Esophagus muscularis mucosa (tissue), 4 donors: ENCODE measurements around the gene CD2AP. TPM values are rescaled to one million over a fixed set of nuclear protein-coding genes. Genes with fewer than 3 reads are reported as not detected.

Experiments used
- DNase-seq: peaks from one replicate; pipeline ENCODE4 v3.0.0-alpha.2; 2017; ENCODE audit errors: extremely low spot score
- H3K27ac ChIP-seq, 4 donors: fragments of 200-600 bp; sonication (generic); replicated peaks in 1 of 4; 1 replicate in 3 of 4; 2 replicates in 1 of 4; pipeline ENCODE4 v1.5.1; 2016 to 2019; ENCODE audit warnings: mild to moderate bottlenecking in 1 of 4
- H3K27me3 ChIP-seq, 4 donors: fragments of 200-600 bp; sonication (generic); one replicate each; pipeline versions ENCODE4 v1.5.1 to v1.6.0; 2016 to 2019
- H3K36me3 ChIP-seq, 4 donors: fragments of 200-600 bp; sonication (generic); one replicate each; pipeline ENCODE4 v1.5.1; 2016 to 2019
- H3K4me1 ChIP-seq, 4 donors: fragments of 200-600 bp; sonication (generic); one replicate each; pipeline ENCODE4 v1.5.1; 2016 to 2019
- H3K4me3 ChIP-seq, 4 donors: fragments of 200-600 bp; sonication (generic); 1 replicate in 2 of 4; 2 replicates in 2 of 4; pipeline ENCODE4 v1.5.1; 2016 to 2019; ENCODE audit warnings: mild to moderate bottlenecking in 4 of 4, moderate library complexity in 1 of 4
- H3K9me3 ChIP-seq, 4 donors: fragments of 200-600 bp; sonication (generic); 1 replicate in 3 of 4; 2 replicates in 1 of 4; pipeline ENCODE4 v1.5.1; 2016 to 2019
- EP300 ChIP-seq: sonication (generic); formaldehyde crosslinking; IDR thresholded peaks from one replicate; pipeline ENCODE4 v1.6.1; 2017; ENCODE audit warnings: antibody characterized with exemption
- POLR2A ChIP-seq: fragments of 450-650 bp; IDR thresholded peaks from one replicate; pipeline ENCODE4 v1.6.1; 2017; ENCODE audit warnings: antibody characterized with exemption, moderate library complexity, mild to moderate bottlenecking, low read depth
- POLR2AphosphoS5 ChIP-seq, 2 donors: sonication (generic); formaldehyde crosslinking; IDR thresholded peaks; one replicate each; pipeline ENCODE4 v1.6.1; 2017; ENCODE audit warnings: antibody characterized with exemption in 2 of 2
- WGBS: methylation state at CpG from one replicate; pipeline ENCODE4 v1.1.5; 2018; 5-methylcytosine and 5-hydroxymethylcytosine counted together
- intact Hi-C: fragments of 100-400 bp; cut with DNase I; formaldehyde crosslinking; loops from one replicate; pipeline ENCODE4 v1.15.1; 2023
- total RNA-seq, 4 donors: library from RNA; depleted of rRNA; stranded (reverse); fragments of >200 nt; gene quantifications; one replicate each; pipeline versions ENCODE4 v1.1.0 to v1.2.1, GENCODE V29; 2016
- TF ChIP-seq, protein P1 (sequence below), 3 experiments: fragments of 200-600 bp in 2 of 3; fragments of 450-650 bp in 1 of 3; sonication (generic) in 2 of 3; IDR thresholded peaks; one replicate each; pipeline ENCODE4 v1.5.1; 2017 to 2019; ENCODE audit warnings: antibody characterized with exemption in 3 of 3, mild to moderate bottlenecking in 2 of 3, moderate library complexity in 1 of 3

Gene CD2AP
- total RNA-seq, 4 donors from 2014 or later, result 17.2 to 20.7 (median 20.0) TPM

DNA sequence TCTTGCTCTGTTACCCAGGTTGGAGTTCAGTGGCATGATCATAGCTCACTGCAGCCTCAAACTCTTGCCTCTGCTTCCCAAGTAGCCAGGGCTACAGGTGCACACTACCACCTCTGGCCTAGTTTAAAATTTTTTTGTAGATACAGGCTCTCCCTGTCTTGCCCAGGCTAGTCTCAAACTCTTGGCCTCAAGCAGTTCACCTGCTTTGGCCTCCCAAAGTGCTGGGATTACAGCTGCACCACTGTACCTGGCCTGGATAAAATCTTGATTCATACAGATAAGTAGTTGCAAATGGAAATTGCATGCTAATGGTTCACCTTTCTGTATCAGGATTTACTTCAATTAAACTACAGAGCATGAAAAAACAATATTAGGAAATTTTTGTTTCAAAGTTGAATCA, 4.2 kb downstream of the CD2AP start:
- H3K9me3 ChIP-seq, result no peaks in the 10 kb centered on the region
- no peak for DNase-seq
- no peaks in the 10 kb centered on the region for H3K27me3 ChIP-seq
- peaks cover 13 to 59% (median 47%) of the 10 kb centered on the region in 4 donors for H3K4me1 ChIP-seq
- TF ChIP-seq POLR2A, result no peak
- no peak for TF ChIP-seq POLR2AphosphoS5 (IDR thresholded peaks at IDR 0.05)
- TF ChIP-seq, protein P1, sequence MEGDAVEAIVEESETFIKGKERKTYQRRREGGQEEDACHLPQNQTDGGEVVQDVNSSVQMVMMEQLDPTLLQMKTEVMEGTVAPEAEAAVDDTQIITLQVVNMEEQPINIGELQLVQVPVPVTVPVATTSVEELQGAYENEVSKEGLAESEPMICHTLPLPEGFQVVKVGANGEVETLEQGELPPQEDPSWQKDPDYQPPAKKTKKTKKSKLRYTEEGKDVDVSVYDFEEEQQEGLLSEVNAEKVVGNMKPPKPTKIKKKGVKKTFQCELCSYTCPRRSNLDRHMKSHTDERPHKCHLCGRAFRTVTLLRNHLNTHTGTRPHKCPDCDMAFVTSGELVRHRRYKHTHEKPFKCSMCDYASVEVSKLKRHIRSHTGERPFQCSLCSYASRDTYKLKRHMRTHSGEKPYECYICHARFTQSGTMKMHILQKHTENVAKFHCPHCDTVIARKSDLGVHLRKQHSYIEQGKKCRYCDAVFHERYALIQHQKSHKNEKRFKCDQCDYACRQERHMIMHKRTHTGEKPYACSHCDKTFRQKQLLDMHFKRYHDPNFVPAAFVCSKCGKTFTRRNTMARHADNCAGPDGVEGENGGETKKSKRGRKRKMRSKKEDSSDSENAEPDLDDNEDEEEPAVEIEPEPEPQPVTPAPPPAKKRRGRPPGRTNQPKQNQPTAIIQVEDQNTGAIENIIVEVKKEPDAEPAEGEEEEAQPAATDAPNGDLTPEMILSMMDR (IDR thresholded peaks at IDR 0.05), result no peak
- no peak for TF ChIP-seq EP300
- H3K36me3 ChIP-seq, result no peaks in the 10 kb centered on the region
- H3K27ac ChIP-seq, result no peak overlapping the region
- intact Hi-C loops, result no loop called here
- H3K4me3 ChIP-seq, result no peak overlapping the region

DNA sequence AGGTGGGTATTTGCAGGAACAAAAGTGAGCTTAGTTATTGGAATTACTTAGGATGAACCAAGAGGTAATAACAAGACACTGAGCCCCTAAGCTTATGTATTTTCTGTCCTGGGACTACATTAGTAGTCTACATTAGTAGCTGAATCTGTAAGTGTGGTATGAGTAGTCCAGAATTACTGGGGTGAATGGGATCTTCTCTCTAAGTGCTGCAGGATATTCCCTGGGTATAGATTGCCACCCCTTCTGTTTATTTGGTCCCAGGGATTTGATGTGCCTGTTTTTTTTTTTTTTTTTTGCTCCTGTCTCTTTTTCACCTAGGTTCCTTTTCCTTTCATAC, 5.9 kb downstream of the CD2AP start:
- no peaks in the 10 kb centered on the region for H3K27me3 ChIP-seq
- TF ChIP-seq EP300, result no peak
- TF ChIP-seq, protein P1 (IDR thresholded peaks at IDR 0.05), result no peak
- TF ChIP-seq POLR2AphosphoS5 (IDR thresholded peaks at IDR 0.05), result no peak
- TF ChIP-seq POLR2A, result no peak
- intact Hi-C loops, result no loop called here
- H3K9me3 ChIP-seq, result no peaks in the 10 kb centered on the region
- no peak overlapping the region for H3K27ac ChIP-seq
- peaks cover 13 to 54% (median 45%) of the 10 kb centered on the region in 4 donors for H3K4me1 ChIP-seq
- no peak overlapping the region for H3K4me3 ChIP-seq
- no peaks in the 10 kb centered on the region for H3K36me3 ChIP-seq
- no peak for DNase-seq

DNA sequence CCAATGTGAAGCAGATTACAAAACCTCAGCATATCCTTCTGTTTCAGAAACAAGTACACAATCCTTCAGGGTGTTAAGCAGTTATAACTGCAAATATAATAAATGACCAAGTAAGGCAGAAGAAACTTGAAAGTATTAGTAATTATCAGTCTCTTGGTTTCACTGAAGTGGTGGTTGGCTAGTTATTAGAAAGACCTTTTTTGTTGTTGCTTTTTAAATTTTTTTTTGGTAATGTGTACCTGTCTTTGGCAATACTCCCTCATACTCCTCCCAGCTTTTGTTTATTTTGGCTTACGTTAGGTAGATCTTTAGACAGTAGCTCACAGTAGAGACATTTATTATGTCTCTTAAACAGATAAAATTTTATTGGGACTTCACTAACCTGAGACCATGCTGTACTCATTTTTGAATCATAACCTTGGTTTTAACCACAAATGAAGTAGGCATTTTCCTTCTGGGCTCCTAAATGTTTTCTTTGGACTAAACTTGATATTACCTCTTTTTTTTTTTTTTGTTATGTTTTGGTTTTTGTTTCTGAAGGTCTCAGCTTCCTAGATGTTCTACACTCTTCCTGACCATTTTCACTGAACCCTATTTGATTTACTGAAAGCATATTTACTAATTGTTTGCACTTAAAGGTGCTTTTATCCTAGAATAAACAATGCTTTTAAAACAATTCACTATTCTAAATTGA, 6.4 kb downstream of the CD2AP start:
- intact Hi-C loops, result no loop called here
- H3K9me3 ChIP-seq, result no peaks in the 10 kb centered on the region
- no peak overlapping the region for H3K27ac ChIP-seq
- no peaks in the 10 kb centered on the region for H3K36me3 ChIP-seq
- WGBS, result 29% methylated on average over 1 of the region's 1 CpG
- TF ChIP-seq POLR2AphosphoS5 (IDR thresholded peaks at IDR 0.05) (no peak), EP300 (no peak), POLR2A (no peak)
- H3K4me3 ChIP-seq, result no peak overlapping the region
- no peaks in the 10 kb centered on the region for H3K27me3 ChIP-seq
- peaks cover 13 to 51% (median 43%) of the 10 kb centered on the region in 4 donors for H3K4me1 ChIP-seq
- no peak for DNase-seq

DNA sequence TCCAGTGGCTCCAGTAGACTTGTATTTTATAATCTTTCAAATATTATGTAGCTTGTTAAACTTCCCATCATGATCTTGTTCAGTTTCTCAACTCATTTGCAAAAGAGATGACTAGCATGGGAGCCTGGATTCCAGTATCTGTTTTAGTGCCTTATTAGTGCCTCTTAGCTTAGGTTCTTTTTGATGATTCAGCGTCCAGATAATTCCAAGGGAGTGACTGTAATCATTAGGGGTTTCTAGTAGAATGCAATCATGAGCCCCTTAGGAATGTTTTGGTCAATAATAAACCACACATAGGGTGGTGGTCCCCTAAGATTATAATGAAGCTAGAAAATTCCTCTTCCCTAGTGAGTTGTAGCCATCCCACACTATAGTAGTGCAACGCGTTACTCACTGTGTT, 7.0 kb downstream of the CD2AP start:
- DNase-seq, result no peak
- H3K9me3 ChIP-seq, result no peaks in the 10 kb centered on the region
- H3K27me3 ChIP-seq, result no peaks in the 10 kb centered on the region
- no peaks in the 10 kb centered on the region for H3K36me3 ChIP-seq
- intact Hi-C loops, result no loop called here
- no peak overlapping the region for H3K27ac ChIP-seq
- WGBS, result 85% methylated on average over 3 of the region's 3 CpGs
- no peak overlapping the region for H3K4me3 ChIP-seq
- TF ChIP-seq, protein P1 (IDR thresholded peaks at IDR 0.05), result no peak
- TF ChIP-seq EP300 (no peak), POLR2AphosphoS5 (IDR thresholded peaks at IDR 0.05) (no peak), POLR2A (no peak)
- H3K4me1 ChIP-seq, result peaks cover 9 to 47% (median 41%) of the 10 kb centered on the region in 4 donors

DNA sequence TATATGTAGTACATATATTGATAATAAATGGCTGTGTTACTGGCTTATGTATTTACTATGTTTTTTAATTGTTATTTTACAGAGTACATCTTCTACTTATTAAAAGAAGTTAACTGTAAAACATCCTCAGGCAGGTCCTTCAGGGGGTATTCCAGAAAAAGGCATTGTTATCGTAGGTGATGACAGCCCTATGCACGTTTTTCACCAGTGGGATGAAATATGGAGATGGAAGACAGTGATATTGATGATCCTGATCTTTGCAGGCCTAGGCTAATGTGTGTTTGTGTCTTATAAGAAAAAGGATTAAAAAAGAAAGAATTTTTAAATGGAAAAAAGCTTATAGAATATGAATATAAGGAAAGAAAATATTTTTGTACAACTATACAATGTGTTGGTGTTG, 7.5 kb downstream of the CD2AP start:
- no peaks in the 10 kb centered on the region for H3K9me3 ChIP-seq
- peaks cover 4 to 45% (median 37%) of the 10 kb centered on the region in 4 donors for H3K4me1 ChIP-seq
- H3K36me3 ChIP-seq, result no peaks in the 10 kb centered on the region
- H3K27ac ChIP-seq, result no peak overlapping the region
- H3K27me3 ChIP-seq, result no peaks in the 10 kb centered on the region
- TF ChIP-seq EP300, result no peak
- TF ChIP-seq, protein P1 (IDR thresholded peaks at IDR 0.05), result no peak
- TF ChIP-seq POLR2AphosphoS5 (IDR thresholded peaks at IDR 0.05), result no peak
- TF ChIP-seq POLR2A, result no peak
- intact Hi-C loops, result no loop called here
- 67% methylated on average over 2 of the region's 2 CpGs for WGBS
- no peak overlapping the region for H3K4me3 ChIP-seq
- DNase-seq, result no peak
